ENCODE data around the gene PROS1. TPM values are rescaled to one million over a fixed set of nuclear protein-coding genes. Genes with fewer than 3 reads are reported as not detected.

PROS1 gene
- polyA plus RNA-seq, 1 donor from 2014 or later, result 2.8 TPM

DNA sequence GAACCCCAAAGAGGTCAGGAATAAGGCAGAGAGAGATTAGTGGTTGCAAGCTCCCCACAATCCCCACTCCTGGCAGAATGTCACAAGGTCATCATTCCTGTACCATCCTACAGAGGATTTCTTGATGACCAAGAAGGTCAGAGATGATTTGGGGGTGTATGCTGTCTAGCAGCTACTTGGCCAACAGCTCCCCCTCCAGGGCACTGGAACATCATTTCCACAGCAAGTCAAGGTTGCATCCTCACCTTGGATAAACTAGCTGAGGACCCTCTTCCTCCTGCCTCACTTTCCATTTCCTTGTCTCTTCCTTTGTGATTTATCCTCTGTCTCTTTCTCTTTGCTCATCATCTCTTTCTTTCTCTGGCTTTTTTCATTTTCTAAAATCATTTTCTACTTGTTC is 106.3 kb downstream of the PROS1 start:
- TF ChIP-seq MXI1 (conservative IDR thresholded peaks at IDR 0.05; ENCODE audit: poor library complexity, severe bottlenecking) (no peak), SMC3 (conservative IDR thresholded peaks at IDR 0.05; ENCODE audit: poor library complexity) (no peak), EP300 (conservative IDR thresholded peaks at IDR 0.05; ENCODE audit: poor library complexity, severe bottlenecking) (no peak), RAD21 (conservative IDR thresholded peaks at IDR 0.05) (no peak), TAF1 (IDR thresholded peaks at IDR 0.05; ENCODE audit: low read depth) (no peak), EZH2 (IDR thresholded peaks at IDR 0.05; ENCODE audit: borderline replicate concordance, insufficient read depth, low read length, poor library complexity, severe bottlenecking) (no peak), POLR2AphosphoS5 (IDR thresholded peaks at IDR 0.05) (no peak), CTCF (IDR thresholded peaks at IDR 0.05; ENCODE audit: poor library complexity, severe bottlenecking) (no peak)
- TF ChIP-seq, protein P1, sequence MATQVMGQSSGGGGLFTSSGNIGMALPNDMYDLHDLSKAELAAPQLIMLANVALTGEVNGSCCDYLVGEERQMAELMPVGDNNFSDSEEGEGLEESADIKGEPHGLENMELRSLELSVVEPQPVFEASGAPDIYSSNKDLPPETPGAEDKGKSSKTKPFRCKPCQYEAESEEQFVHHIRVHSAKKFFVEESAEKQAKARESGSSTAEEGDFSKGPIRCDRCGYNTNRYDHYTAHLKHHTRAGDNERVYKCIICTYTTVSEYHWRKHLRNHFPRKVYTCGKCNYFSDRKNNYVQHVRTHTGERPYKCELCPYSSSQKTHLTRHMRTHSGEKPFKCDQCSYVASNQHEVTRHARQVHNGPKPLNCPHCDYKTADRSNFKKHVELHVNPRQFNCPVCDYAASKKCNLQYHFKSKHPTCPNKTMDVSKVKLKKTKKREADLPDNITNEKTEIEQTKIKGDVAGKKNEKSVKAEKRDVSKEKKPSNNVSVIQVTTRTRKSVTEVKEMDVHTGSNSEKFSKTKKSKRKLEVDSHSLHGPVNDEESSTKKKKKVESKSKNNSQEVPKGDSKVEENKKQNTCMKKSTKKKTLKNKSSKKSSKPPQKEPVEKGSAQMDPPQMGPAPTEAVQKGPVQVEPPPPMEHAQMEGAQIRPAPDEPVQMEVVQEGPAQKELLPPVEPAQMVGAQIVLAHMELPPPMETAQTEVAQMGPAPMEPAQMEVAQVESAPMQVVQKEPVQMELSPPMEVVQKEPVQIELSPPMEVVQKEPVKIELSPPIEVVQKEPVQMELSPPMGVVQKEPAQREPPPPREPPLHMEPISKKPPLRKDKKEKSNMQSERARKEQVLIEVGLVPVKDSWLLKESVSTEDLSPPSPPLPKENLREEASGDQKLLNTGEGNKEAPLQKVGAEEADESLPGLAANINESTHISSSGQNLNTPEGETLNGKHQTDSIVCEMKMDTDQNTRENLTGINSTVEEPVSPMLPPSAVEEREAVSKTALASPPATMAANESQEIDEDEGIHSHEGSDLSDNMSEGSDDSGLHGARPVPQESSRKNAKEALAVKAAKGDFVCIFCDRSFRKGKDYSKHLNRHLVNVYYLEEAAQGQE (IDR thresholded peaks at IDR 0.05; ENCODE audit: borderline replicate concordance), result no peak
- H3K9me3 ChIP-seq (ENCODE audit: low read length), result no peaks in the 10 kb centered on the region
- H3K27ac ChIP-seq (ENCODE audit: low read length), result no peak overlapping the region
- H2AFZ ChIP-seq (ENCODE audit: low read depth, low read length), result no peak overlapping the region
- H3K9ac ChIP-seq (ENCODE audit: low read length), result no peak overlapping the region
- H3K36me3 ChIP-seq (ENCODE audit: insufficient read depth, low read length), result no peaks in the 10 kb centered on the region
- no peaks in the 10 kb centered on the region for H3K9me2 ChIP-seq (ENCODE audit: insufficient read depth, low read length)
- H4K20me1 ChIP-seq (ENCODE audit: insufficient read depth), result no peaks in the 10 kb centered on the region
- H3K4me3 ChIP-seq (ENCODE audit: low read length), result no peak overlapping the region
- H3K4me2 ChIP-seq (ENCODE audit: low read length), result no peak overlapping the region
- H3K27me3 ChIP-seq (ENCODE audit: insufficient read depth, low read depth, low read length), result no peaks in the 10 kb centered on the region
- H3F3A ChIP-seq (ENCODE audit: insufficient read depth, low read length, poor library complexity, severe bottlenecking), result no peaks in the 10 kb centered on the region
- no peaks in the 10 kb centered on the region for H3K79me2 ChIP-seq (replicated peaks; ENCODE audit: insufficient read depth, low read length)

- H3K9me2 ChIP-seq (ENCODE audit: insufficient read depth, low read length), result no peaks in the 10 kb centered on the region
- no peaks in the 10 kb centered on the region for H3K27me3 ChIP-seq (ENCODE audit: insufficient read depth, low read depth, low read length)
- H3K9me3 ChIP-seq (ENCODE audit: low read length), result peaks cover 2% of the 10 kb centered on the region
- no peak overlapping the region for H3K4me2 ChIP-seq (ENCODE audit: low read length)
- no peak for TF ChIP-seq MXI1 (conservative IDR thresholded peaks at IDR 0.05; ENCODE audit: poor library complexity, severe bottlenecking)
- no peak for TF ChIP-seq SMC3 (conservative IDR thresholded peaks at IDR 0.05; ENCODE audit: poor library complexity)
- no peak for TF ChIP-seq POLR2AphosphoS5 (IDR thresholded peaks at IDR 0.05)
- no peak for TF ChIP-seq CTCF (IDR thresholded peaks at IDR 0.05; ENCODE audit: poor library complexity, severe bottlenecking)
- TF ChIP-seq EZH2 (IDR thresholded peaks at IDR 0.05; ENCODE audit: borderline replicate concordance, insufficient read depth, low read length, poor library complexity, severe bottlenecking), result no peak
- no peaks in the 10 kb centered on the region for H3K79me2 ChIP-seq (replicated peaks; ENCODE audit: insufficient read depth, low read length)
- no peaks in the 10 kb centered on the region for H4K20me1 ChIP-seq (ENCODE audit: insufficient read depth)
- H3F3A ChIP-seq (ENCODE audit: insufficient read depth, low read length, poor library complexity, severe bottlenecking), result no peaks in the 10 kb centered on the region
- H3K36me3 ChIP-seq (ENCODE audit: insufficient read depth, low read length), result no peaks in the 10 kb centered on the region
- no peak overlapping the region for H2AFZ ChIP-seq (ENCODE audit: low read depth, low read length)
- no peak overlapping the region for H3K27ac ChIP-seq (ENCODE audit: low read length)
- H3K4me3 ChIP-seq (ENCODE audit: low read length), result no peak overlapping the region
- no peak overlapping the region for H3K9ac ChIP-seq (ENCODE audit: low read length)
Observed at GRCh38 chr3:93861017-93861416, 112.7 kb downstream of the PROS1 start.

Data from neural cell (in vitro differentiated cells).